Fibroblast of skin of left biceps (primary cell): ENCODE data around the gene SESN1.
"Not testable (repeated sequence)": the region's sequence is repeated elsewhere in the genome, so short reads cannot be mapped to it uniquely, and the experiment has no call there.

Experiments
- DNase-seq, 2 experiments: peaks; one replicate each; pipeline ENCODE4 v3.0.0-alpha.2; 2013; ENCODE audit warnings: low read depth in 2 of 2

The SESN1 gene

DNA sequence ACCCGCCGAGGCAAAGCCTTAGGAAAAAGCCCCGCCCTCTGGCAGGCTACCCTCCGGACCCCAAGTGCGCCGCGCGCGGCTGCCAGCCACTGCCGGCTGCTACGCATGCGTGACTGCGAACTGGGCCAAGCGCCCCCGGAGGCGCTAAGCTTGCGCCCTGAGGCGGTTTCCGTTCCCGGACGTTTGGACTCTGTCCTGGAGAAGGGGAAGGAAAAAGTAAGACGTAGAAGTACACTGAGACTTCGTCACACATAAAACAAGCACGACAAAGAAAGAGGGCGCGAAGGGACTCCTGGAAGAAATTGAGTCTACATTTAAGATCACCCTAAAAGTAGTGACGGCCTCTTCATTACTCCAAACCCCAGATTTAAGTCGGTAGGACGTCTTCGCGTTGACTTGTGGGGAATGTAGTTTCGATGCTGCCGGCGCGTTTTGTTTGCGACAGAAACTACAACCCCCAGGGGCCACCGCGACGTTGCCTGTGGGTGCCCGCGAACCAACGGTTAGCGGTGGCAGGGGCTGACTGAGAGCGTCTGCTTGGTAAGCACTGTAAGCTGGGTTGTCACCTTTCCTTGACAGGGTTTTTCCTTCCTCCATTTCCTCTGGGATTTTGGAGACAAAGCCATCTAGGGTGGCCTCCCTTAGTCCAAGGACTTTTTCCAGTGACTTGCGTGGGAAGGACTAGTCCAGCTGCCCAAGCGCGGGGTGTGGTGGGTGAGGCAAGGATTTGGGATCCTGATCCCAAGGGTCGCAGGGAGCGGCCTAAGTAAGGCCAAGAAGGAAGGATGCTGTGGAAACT is 589 bp upstream of the SESN1 start, which contains the start of gene CEP57L1:
CEP57L1 (plus strand) TSS at position 472 of the 799 bp plus-strand sequence. CDS start 49,715 bp downstream, outside the sequence.
- peak; percentile 97 for DNase-seq

DNA sequence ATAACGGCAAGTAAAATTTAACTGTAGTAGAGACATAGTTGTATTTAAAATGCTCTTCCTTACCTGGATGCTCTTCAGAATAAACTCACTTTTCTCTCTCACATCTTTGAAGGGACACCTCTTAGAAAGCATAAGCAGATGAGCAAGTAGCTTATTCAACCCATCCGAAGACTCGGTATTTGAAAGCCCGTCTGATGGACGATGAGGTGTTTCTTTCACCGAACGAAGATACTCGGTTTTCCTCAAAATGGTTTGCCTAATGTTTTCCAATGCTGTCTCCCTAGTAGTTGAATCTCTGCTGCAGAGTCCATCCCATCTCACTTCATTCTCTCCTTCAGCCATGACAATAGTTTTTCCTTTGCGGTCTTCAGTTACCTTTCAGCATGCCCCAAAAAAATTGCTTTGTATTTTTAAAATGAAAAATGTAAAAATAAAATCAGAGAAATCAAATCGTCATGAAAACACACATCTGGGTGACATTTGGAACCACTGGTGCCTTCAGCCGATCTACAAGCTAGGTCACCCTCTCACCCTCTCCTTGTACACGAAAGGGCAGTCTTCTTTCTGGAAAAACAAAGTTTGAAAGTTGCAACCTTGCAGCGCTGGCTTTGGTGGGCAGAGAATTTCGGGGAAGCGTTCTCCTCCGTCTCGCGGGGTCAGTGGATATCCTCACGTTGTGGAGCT is 772 bp downstream of the SESN1 start:
- no peak for DNase-seq

DNA sequence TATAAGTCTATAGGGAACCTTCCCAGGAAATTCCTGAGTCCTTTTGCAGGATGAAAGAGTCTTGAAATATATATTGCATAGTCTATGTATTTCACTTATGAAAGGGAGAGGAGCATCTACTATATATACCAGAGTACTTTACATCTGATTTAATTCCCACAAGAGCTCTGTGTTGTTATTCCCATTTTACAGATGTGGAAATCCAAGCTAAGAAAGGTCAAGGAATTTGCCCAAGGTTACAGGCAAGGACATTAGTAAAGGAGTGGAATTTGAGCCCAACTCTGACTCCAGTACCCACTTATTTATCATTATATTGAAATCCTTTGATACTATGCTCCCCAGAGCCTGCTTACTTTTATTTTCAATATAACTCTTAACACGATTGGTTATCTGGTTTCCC is 2.6 kb downstream of the SESN1 start:
- DNase-seq: no peak

- DNase-seq: no peak
Observed at GRCh38 chr6:109091314-109092024, 3.2 kb downstream of the SESN1 start.

DNA sequence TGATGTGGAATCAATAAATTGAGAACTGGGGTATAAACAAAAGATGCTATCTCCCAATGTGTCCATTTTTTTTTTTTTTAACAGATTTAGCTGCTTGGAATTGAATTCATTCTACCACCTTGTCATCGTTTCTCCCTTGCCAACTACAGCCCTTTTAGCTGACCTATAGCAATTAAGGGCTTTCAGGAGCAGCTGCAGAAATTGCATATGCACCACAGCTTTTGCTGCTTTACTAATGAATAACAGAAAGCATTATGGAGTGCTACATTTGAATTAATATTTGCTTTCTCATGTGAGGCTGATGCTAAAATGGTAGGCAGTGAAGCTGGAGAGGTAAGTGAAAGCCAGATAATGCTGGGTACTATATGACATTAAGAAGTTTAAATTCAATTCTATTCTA is 5.7 kb downstream of the SESN1 start:
- DNase-seq: no peak

DNA sequence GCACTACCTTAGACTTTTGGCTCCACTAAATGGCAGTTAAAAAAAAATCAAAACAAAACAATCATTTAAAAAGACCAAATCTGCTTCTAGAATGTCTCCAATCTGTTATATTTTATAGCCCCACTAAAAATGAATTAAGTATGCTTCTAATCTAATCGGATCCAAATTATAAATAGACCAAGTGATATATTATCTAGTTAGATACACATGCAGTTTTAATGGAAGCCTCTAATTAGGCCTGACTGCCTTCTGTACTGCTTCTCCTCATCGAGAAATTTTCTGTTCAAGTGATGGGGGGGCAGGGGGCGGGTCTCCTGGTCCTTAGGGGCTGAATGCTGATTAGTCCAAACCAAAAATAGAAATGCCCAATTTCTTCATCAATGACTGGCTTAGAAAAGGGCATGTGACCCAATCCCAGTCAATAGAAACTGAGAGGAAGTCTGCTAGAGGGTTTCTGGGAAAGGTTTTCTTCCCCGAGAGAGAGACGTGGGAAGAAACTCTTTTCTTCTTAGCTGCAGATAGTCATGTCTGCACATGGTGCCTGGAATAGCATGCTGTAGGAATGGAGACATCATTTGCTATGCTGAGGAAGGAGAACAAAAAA is 6.9 kb downstream of the SESN1 start:
- no peak for DNase-seq

GRCh38 chr6:109084146-109084545 is 10.5 kb downstream of the SESN1 start:
- not testable (repeated sequence) for DNase-seq

GRCh38 chr6:109083657-109084056 is 11.0 kb downstream of the SESN1 start:
- no peak for DNase-seq

GRCh38 chr6:109082188-109082577 is 12.5 kb downstream of the SESN1 start:
- DNase-seq: no peak

DNA sequence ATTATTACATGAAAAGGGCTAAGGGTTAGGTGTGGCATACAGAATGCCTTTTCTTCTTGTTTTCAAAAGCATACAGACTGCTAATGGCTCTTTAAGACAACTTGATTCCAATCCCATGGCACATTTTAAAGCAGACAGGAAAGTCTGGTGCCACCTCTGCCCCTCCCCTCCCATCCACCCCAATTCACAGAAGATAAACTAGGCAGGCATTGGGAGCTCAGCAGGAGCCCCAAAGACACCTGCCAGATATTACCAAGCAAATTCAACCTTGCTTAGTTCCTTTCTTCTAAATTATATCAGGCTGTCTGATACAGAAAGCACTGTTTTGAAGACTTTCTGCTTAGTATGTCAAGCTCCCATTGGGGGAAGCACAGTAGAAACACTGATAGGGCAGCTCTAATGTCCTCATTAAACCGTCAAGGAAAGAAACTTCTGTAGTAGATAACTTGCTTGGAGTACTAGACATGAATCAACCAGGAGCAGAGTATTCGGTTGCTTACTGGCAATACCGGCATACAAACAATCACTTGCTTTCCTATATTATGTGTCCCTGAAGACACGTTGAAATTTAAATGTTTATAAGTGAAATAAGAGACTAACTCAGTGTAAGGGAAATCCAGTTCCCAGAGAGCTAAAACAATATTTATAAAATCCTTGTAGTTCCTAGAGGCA is 13.0 kb downstream of the SESN1 start:
- DNase-seq: no peak

DNA sequence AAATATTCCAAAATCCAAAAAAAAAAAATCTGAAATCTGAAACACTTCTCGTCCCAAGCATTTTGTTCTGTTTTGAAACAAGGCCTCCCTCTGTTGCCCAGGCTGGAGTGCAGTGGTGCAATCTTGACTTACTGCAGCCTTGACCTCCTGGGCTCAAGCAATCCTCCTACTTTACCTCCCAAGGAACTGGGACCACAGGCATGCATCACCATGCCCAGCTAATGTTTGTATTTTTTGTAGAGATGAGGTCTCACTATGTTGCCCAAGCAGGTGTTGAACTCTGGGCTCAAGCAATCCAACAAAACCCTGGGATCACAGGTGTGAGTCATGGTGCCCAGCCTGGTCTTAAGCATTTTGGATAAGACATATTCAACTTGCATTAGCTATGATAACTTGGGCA is 13.6 kb downstream of the SESN1 start:
- DNase-seq: no peak

DNA sequence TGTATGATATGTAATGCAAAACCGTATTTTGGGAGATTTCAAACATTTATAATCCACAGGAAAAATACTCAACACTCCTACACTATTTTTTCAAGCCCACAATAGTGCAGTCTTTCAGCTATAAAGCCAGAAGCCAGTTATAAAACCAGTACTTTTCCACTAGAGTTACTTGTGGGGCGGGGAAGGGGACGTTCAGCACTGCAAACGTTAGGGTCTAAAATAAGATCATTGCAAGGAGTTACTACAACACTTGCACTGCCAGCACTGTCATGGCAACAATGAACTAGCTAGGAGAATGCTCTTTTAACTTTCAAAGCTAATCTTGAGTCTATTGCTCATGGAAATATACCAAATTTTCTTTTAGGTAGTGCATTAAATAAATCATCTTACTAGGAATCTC is 14.7 kb downstream of the SESN1 start:
- DNase-seq: no peak

GRCh38 chr6:109076377-109076776 is 18.3 kb downstream of the SESN1 start:
- no peak for DNase-seq

DNA sequence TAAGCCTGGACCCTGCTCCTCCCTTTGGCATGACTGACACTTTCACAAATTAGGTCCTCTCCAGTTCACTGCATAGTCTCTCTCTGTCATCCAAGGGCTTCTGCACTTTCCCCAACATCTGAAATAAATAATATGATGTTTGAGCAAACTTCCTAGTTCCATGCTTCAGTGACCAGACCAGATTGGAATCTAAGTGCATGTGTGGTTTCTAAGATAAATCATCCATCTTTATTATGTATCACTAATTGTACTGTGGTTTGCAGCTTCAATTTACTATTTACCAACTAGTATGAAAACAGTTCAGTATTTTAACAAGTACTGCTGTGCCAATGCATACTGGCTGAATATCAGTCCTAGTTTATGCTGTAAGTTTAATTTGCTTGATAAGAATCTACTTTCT is 18.7 kb downstream of the SESN1 start:
- DNase-seq: peak; percentile 38 to 43

DNA sequence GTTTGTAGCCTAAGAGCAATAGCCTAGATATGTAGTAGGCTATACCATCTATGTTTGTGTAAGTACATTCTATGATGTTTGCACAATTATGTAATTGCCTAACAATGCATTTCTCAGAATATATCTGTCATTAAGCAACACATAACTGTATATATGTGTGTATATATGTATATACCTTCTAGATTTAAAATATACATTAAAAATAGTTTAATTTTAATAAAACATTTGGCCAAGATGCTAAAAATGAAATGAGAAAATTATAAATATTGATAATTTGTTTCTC is 20.6 kb downstream of the SESN1 start:
- no peak for DNase-seq

DNA sequence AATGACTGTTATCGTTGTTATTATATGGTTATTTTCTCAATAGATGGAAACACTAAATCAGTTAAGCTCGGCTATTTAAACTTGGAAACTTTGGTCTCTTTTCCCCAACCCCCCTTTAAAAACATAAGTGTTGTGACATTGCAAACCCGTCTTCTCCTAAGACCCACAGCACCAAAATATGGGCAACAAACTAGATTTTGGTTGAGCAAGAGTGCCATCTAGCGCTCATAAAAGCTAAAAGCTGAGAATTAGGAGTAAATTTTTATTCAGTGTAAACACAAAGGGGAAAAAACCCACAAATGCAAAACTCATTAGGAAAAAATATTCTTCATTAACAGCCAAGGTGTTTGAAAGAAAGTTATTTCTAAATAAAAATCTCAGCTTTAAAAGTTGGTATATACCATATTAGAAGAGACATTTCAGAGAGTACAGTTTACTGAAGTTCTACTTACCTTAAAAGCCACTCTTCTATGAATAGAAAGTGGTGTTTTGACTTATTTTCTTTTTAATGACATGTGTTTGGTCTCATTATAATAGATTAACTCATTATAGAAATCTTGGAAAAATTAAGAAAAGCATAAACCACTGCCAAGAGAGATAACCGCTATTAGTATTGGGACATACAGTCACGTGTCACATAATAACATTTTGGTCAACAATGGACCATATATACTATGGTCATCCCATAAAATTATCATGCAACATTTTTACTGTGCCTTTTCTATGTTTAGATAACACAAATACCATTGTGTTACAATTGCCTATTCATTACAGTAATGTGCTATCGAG is 21.1 kb downstream of the SESN1 start:
- peak; percentile 33 to 47 for DNase-seq

GRCh38 chr6:109071125-109071917 is 23.3 kb downstream of the SESN1 start:
- DNase-seq: no peak

- no peak for DNase-seq
Observed at GRCh38 chr6:109069746-109070145, 24.9 kb downstream of the SESN1 start.

DNA sequence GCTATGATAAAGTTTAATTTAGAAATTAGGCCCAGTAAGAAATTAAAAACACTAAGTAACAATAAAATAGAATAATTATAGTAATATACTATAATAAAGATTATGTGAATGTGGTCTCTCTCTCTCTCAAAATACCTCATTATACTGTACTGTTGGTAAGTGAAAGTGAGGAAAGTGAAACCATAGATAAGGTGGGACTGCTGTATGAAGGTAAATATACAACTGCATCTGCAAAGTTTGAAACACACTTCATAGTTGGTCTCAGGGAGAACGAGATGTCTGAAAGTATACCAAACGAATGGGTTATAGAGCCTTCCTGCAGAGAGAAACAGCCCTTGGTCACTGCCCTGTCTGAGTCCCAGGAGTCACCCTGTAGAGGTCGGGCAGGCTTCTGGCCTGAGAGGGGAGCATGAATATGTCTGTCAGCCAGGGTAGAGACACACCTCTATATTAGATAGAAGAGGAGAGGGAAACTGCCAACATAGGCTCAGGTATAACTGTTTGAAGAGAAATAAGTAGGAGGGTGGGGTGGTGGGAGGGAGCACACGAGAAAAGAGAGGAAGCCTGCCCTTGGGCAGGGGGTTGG is 31.8 kb downstream of the SESN1 start:
- DNase-seq: no peak

- no peak for DNase-seq
Observed at GRCh38 chr6:109062216-109062615, 32.4 kb downstream of the SESN1 start.
